Activated CD8-positive, alpha-beta T cell treated with anti-CD3 and anti-CD28 coated beads, Interleukin-2, amount 10 ng/mL, durations not matched to agents 7 days and 5 days (primary cell): Measurements from ENCODE around the gene SLC38A8. TPM values are rescaled to one million over a fixed set of nuclear protein-coding genes. Genes with fewer than 3 reads are reported as not detected.

Experiments used
- ATAC-seq: fragments of 150-1000 bp; cut with Tn5 transposase; one replicate; pipeline ENCODE4 v1.10.0; 2021; ENCODE audit warnings: moderate library complexity
- CTCF ChIA-PET: fragments of 350-600 bp; sonication (Branson Sonifier 250); formaldehyde crosslinking; loops from one replicate; lab custom pipeline; 2021; ENCODE audit warnings: antibody characterized with exemption; lab: Charles Lee
- POLR2A ChIA-PET: fragments of 350-600 bp; sonication (Branson Sonifier 250); formaldehyde crosslinking; loops from one replicate; lab custom pipeline; 2021; ENCODE audit warnings: antibody characterized with exemption; lab: Charles Lee
- DNase-seq: peaks from one replicate; pipeline ENCODE4 v3.0.0-alpha.2; 2020
- H3K27ac Mint-ChIP-seq: one replicate; pipeline ENCODE4 v1.8.0; 2021; ENCODE audit warnings: mild to moderate bottlenecking, mixed read lengths
- H3K27me3 Mint-ChIP-seq: one replicate; pipeline ENCODE4 v1.8.0; 2021; ENCODE audit warnings: low read depth, mixed read lengths
- H3K36me3 Mint-ChIP-seq: one replicate; pipeline ENCODE4 v1.8.0; 2021; ENCODE audit warnings: low read depth, mixed read lengths
- H3K4me1 Mint-ChIP-seq: one replicate; pipeline ENCODE4 v1.8.0; 2021; ENCODE audit warnings: low read depth, mixed read lengths
- H3K4me3 Mint-ChIP-seq: one replicate; pipeline ENCODE4 v1.8.0; 2021; ENCODE audit warnings: mild to moderate bottlenecking, mixed read lengths
- H3K9me3 Mint-ChIP-seq: one replicate; pipeline ENCODE4 v1.8.0; 2022; ENCODE audit warnings: mixed read lengths; ENCODE audit not compliant: insufficient read depth
- total RNA-seq, 2 experiments: library from RNA; stranded (reverse); gene quantifications; one replicate each; pipeline ENCODE4 v1.2.3, GENCODE V29; 2021

SLC38A8 gene
- total RNA-seq, 2 experiments from 2014 or later, result not detected

- CTCF ChIA-PET, result no interaction called here
- Mint-ChIP-seq H3K36me3 (no peaks in the 10 kb centered on the region), H3K4me3 (no peak overlapping the region), H3K9me3 (no peaks in the 10 kb centered on the region), H3K4me1 (no peaks in the 10 kb centered on the region), H3K27ac (no peak overlapping the region), H3K27me3 (peaks cover 2% of the 10 kb centered on the region)
- DNase-seq (no peak), ATAC-seq (no peak)
- POLR2A ChIA-PET, result no interaction called here
These were observed 35.1 kb downstream of the SLC38A8 start for GRCh38 chr16:84007520-84007919.

GRCh38 chr16:84005391-84005790 lies 37.2 kb downstream of the SLC38A8 start:
- Mint-ChIP-seq H3K9me3 (no peaks in the 10 kb centered on the region), H3K36me3 (no peaks in the 10 kb centered on the region), H3K27me3 (peaks cover 2% of the 10 kb centered on the region), H3K4me3 (no peak overlapping the region), H3K27ac (no peak overlapping the region), H3K4me1 (no peaks in the 10 kb centered on the region)
- DNase-seq (no peak), ATAC-seq (no peak)
- POLR2A ChIA-PET, result no interaction called here
- CTCF ChIA-PET, result interaction anchor here (1.1 kb wide), 1 partner anchor 182 kb away, joined by 3 read pairs; the partner anchor contains the start of gene TAF1C

GRCh38 chr16:84004442-84004841 lies 38.2 kb downstream of the SLC38A8 start:
- no peaks in the 10 kb centered on the region for H3K36me3 Mint-ChIP-seq
- no peak overlapping the region for H3K4me3 Mint-ChIP-seq
- CTCF ChIA-PET, result no interaction called here
- H3K27ac Mint-ChIP-seq, result no peak overlapping the region
- DNase-seq (no peak), ATAC-seq (no peak)
- peaks cover 2% of the 10 kb centered on the region for H3K27me3 Mint-ChIP-seq
- POLR2A ChIA-PET, result no interaction called here
- no peaks in the 10 kb centered on the region for H3K4me1 Mint-ChIP-seq
- H3K9me3 Mint-ChIP-seq, result no peaks in the 10 kb centered on the region

GRCh38 chr16:84003038-84003437 lies 39.6 kb downstream of the SLC38A8 start:
- no peaks in the 10 kb centered on the region for H3K4me1 Mint-ChIP-seq
- no peak for DNase-seq
- ATAC-seq, result no peak
- no peak overlapping the region for H3K27ac Mint-ChIP-seq
- no peak overlapping the region for H3K4me3 Mint-ChIP-seq
- peaks cover 2% of the 10 kb centered on the region for H3K27me3 Mint-ChIP-seq
- no peaks in the 10 kb centered on the region for H3K9me3 Mint-ChIP-seq
- ChIA-PET POLR2A (interaction anchor here (0.6 kb wide), 1 partner anchor 115 kb away, joined by 3 read pairs; no protein-coding TSS in a partner anchor), CTCF (no interaction called here)
- H3K36me3 Mint-ChIP-seq, result no peaks in the 10 kb centered on the region

GRCh38 chr16:84001726-84002125 lies 40.9 kb downstream of the SLC38A8 start:
- peaks cover 2% of the 10 kb centered on the region for H3K27me3 Mint-ChIP-seq
- POLR2A ChIA-PET, result no interaction called here
- no peaks in the 10 kb centered on the region for H3K9me3 Mint-ChIP-seq
- H3K4me3 Mint-ChIP-seq, result no peak overlapping the region
- no peak overlapping the region for H3K27ac Mint-ChIP-seq
- DNase-seq, result no peak
- H3K36me3 Mint-ChIP-seq, result no peaks in the 10 kb centered on the region
- no peak for ATAC-seq
- CTCF ChIA-PET, result no interaction called here
- H3K4me1 Mint-ChIP-seq, result no peaks in the 10 kb centered on the region

- H3K4me1 Mint-ChIP-seq, result no peaks in the 10 kb centered on the region
- H3K4me3 Mint-ChIP-seq, result no peak overlapping the region
- no peaks in the 10 kb centered on the region for H3K9me3 Mint-ChIP-seq
- no peaks in the 10 kb centered on the region for H3K36me3 Mint-ChIP-seq
- ATAC-seq (no peak), DNase-seq (no peak)
- ChIA-PET POLR2A (no interaction called here), CTCF (no interaction called here)
- peaks cover 6% of the 10 kb centered on the region for H3K27me3 Mint-ChIP-seq
- H3K27ac Mint-ChIP-seq, result no peak overlapping the region
These were observed 41.5 kb downstream of the SLC38A8 start for GRCh38 chr16:84000989-84001642.

- CTCF ChIA-PET, result no interaction called here
- Mint-ChIP-seq H3K27ac (no peak overlapping the region), H3K27me3 (peaks cover 25% of the 10 kb centered on the region), H3K4me1 (peaks cover 8% of the 10 kb centered on the region), H3K9me3 (no peaks in the 10 kb centered on the region), H3K36me3 (no peaks in the 10 kb centered on the region), H3K4me3 (no peak overlapping the region)
- ATAC-seq (no peak), DNase-seq (no peak)
- POLR2A ChIA-PET, result no interaction called here
These were observed 44.5 kb downstream of the SLC38A8 start for GRCh38 chr16:83998091-83998490.

GRCh38 chr16:83996481-83997252 lies 45.9 kb downstream of the SLC38A8 start:
- CTCF ChIA-PET, result no interaction called here

GRCh38 chr16:83995754-83996153 lies 46.8 kb downstream of the SLC38A8 start:
- peak; percentile 71 for ATAC-seq
- Mint-ChIP-seq H3K4me1 (peaks cover 8% of the 10 kb centered on the region), H3K9me3 (no peaks in the 10 kb centered on the region), H3K27ac (no peak overlapping the region), H3K36me3 (peaks cover 2% of the 10 kb centered on the region), H3K27me3 (peaks cover 28% of the 10 kb centered on the region), H3K4me3 (no peak overlapping the region)
- peak; percentile 26 for DNase-seq
- CTCF ChIA-PET, result interaction anchor here (0.6 kb wide), 1 partner anchor 89 kb away, joined by 4 read pairs; no protein-coding TSS in a partner anchor
- POLR2A ChIA-PET, result no interaction called here

More at GRCh38 chr16:83996481-83997252, 45.9 kb downstream of the SLC38A8 start:
- no peak for DNase-seq
- H3K4me1 Mint-ChIP-seq, result peaks cover 8% of the 10 kb centered on the region
- H3K27ac Mint-ChIP-seq, result no peak overlapping the region
- no peak overlapping the region for H3K4me3 Mint-ChIP-seq
- peaks cover 2% of the 10 kb centered on the region for H3K36me3 Mint-ChIP-seq
- POLR2A ChIA-PET, result no interaction called here
- peaks cover 28% of the 10 kb centered on the region for H3K27me3 Mint-ChIP-seq
- no peak for ATAC-seq
- H3K9me3 Mint-ChIP-seq, result no peaks in the 10 kb centered on the region

- H3K4me3 Mint-ChIP-seq, result no peak overlapping the region
- ATAC-seq (no peak), DNase-seq (no peak)
- H3K4me1 Mint-ChIP-seq, result peaks cover 8% of the 10 kb centered on the region
- H3K27me3 Mint-ChIP-seq, result peaks cover 33% of the 10 kb centered on the region
- ChIA-PET CTCF (no interaction called here), POLR2A (no interaction called here)
- H3K9me3 Mint-ChIP-seq, result no peaks in the 10 kb centered on the region
- H3K36me3 Mint-ChIP-seq, result peaks cover 2% of the 10 kb centered on the region
- H3K27ac Mint-ChIP-seq, result peak overlapping the region; percentile 28
These were observed 47.9 kb downstream of the SLC38A8 start for GRCh38 chr16:83994703-83995102.

GRCh38 chr16:83994087-83994486 lies 48.5 kb downstream of the SLC38A8 start:
- Mint-ChIP-seq H3K9me3 (no peaks in the 10 kb centered on the region), H3K36me3 (peaks cover 2% of the 10 kb centered on the region), H3K27ac (no peak overlapping the region), H3K27me3 (peaks cover 37% of the 10 kb centered on the region), H3K4me3 (no peak overlapping the region), H3K4me1 (peaks cover 8% of the 10 kb centered on the region)
- DNase-seq (peak; percentile 25), ATAC-seq (peak; percentile 42)
- ChIA-PET POLR2A (no interaction called here), CTCF (no interaction called here)

- H3K27ac Mint-ChIP-seq, result no peak overlapping the region
- no peaks in the 10 kb centered on the region for H3K9me3 Mint-ChIP-seq
- H3K36me3 Mint-ChIP-seq, result peaks cover 2% of the 10 kb centered on the region
- POLR2A ChIA-PET, result no interaction called here
- H3K27me3 Mint-ChIP-seq, result peaks cover 47% of the 10 kb centered on the region
- CTCF ChIA-PET, result no interaction called here
- DNase-seq (no peak), ATAC-seq (no peak)
- peaks cover 8% of the 10 kb centered on the region for H3K4me1 Mint-ChIP-seq
- H3K4me3 Mint-ChIP-seq, result no peak overlapping the region
These were observed 50.0 kb downstream of the SLC38A8 start for GRCh38 chr16:83992624-83993023.
